SK-N-SH (cell line): Measurements from ENCODE around the gene MYLK3. TPM values are rescaled to one million over a fixed set of nuclear protein-coding genes. Genes with fewer than 3 reads are reported as not detected.

Experiments
- CTCF ChIA-PET: fragments of 300-600, 350-600 bp; formaldehyde crosslinking; extraction: SDS; loops from one replicate; lab custom pipeline; 2021; lab: Yijun Ruan, JAX
- POLR2A ChIA-PET: fragments of 350-600 bp; sonication (Branson Sonifier 250); formaldehyde crosslinking; extraction: SDS; loops from one replicate; lab custom pipeline; 2020; ENCODE audit warnings: antibody characterized with exemption, inconsistent platforms; lab: Yijun Ruan, JAX
- DNase-seq: peaks from one replicate; pipeline ENCODE4 v3.0.0; 2012
- H2AFZ ChIP-seq: fragments of 200-600 bp; sonication (generic); 2 replicates; pipeline ENCODE4 v1.8.1; 2016; ENCODE audit warnings: antibody characterized with exemption, mild to moderate bottlenecking, low read depth
- H3F3A ChIP-seq: fragments of 200-600 bp; sonication (generic); replicated peaks from 2 replicates; pipeline ENCODE3; 2016; ENCODE audit warnings: antibody characterized with exemption, mild to moderate bottlenecking; ENCODE audit not compliant: insufficient read depth
- H3K27ac ChIP-seq, 2 experiments: fragments of 200-500 bp in 1 of 2; fragments of 200-600 bp in 1 of 2; sonication (Bioruptor generic) in 1 of 2; sonication (generic), shearing (Covaris generic) in 1 of 2; 2 replicates each; pipeline versions ENCODE4 v1.5.1 to v1.6.1; 2014 to 2016; ENCODE audit warnings: low read depth in 2 of 2, inconsistent platforms in 1 of 2, low read length in 1 of 2, mild to moderate bottlenecking in 1 of 2, mixed read lengths in 1 of 2
- H3K27me3 ChIP-seq: fragments of 200-600 bp; sonication (generic), shearing (Covaris generic); 2 replicates; pipeline ENCODE4 v1.6.1; 2016; ENCODE audit warnings: mixed run types; ENCODE audit not compliant: insufficient read depth
- H3K36me3 ChIP-seq, 2 experiments: fragments of 200-500 bp in 1 of 2; fragments of 200-600 bp in 1 of 2; sonication (Bioruptor generic) in 1 of 2; sonication (generic) in 1 of 2; replicated peaks in 1 of 2; 2 replicates each; pipeline versions ENCODE3 to v1.5.1; 2014 to 2016; ENCODE audit warnings: low read length in 1 of 2, mild to moderate bottlenecking in 1 of 2; ENCODE audit not compliant: insufficient read depth in 2 of 2, control insufficient read depth in 1 of 2
- H3K4me1 ChIP-seq, 2 experiments: fragments of 200-500 bp in 1 of 2; fragments of 200-600 bp in 1 of 2; sonication (Bioruptor generic) in 1 of 2; sonication (generic), shearing (Covaris generic) in 1 of 2; 2 replicates each; pipeline versions ENCODE4 v1.5.1 to v1.6.1; 2014 to 2016; ENCODE audit warnings: low read depth in 1 of 2, low read length in 1 of 2, mixed run types in 1 of 2; ENCODE audit not compliant: insufficient read depth in 2 of 2, control insufficient read depth in 1 of 2
- H3K4me2 ChIP-seq: fragments of 200-600 bp; sonication (generic), shearing (Covaris generic); 2 replicates; pipeline ENCODE4 v1.6.1; 2017; ENCODE audit warnings: mixed run types
- H3K4me3 ChIP-seq, 2 experiments: fragments of 200-500 bp in 1 of 2; fragments of 200-600 bp in 1 of 2; sonication (Bioruptor generic) in 1 of 2; sonication (generic), shearing (Covaris generic) in 1 of 2; 2 replicates each; pipeline versions ENCODE4 v1.5.1 to v1.8.1; 2014 to 2016; ENCODE audit warnings: low read depth in 2 of 2, inconsistent platforms in 1 of 2, low read length in 1 of 2, mild to moderate bottlenecking in 1 of 2, mixed read lengths in 1 of 2, moderate library complexity in 1 of 2
- H3K79me2 ChIP-seq: fragments of 200-600 bp; sonication (generic); 2 replicates; pipeline ENCODE4 v1.8.1; 2017; ENCODE audit warnings: mild to moderate bottlenecking; ENCODE audit not compliant: insufficient read depth
- H3K9ac ChIP-seq: fragments of 200-600 bp; sonication (generic); 2 replicates; pipeline ENCODE4 v1.6.1; 2017; ENCODE audit warnings: mixed run types
- H3K9me2 ChIP-seq: fragments of 200-600 bp; sonication (generic); 2 replicates; pipeline ENCODE4 v1.6.1; 2017; ENCODE audit warnings: mixed run types
- H3K9me3 ChIP-seq: fragments of 200-600 bp; sonication (generic); 2 replicates; pipeline ENCODE4 v1.6.1; 2017; ENCODE audit warnings: mixed run types, mild to moderate bottlenecking, moderate library complexity
- H4K20me1 ChIP-seq: fragments of 200-600 bp; sonication (generic); 2 replicates; pipeline ENCODE4 v1.6.1; 2017; ENCODE audit warnings: mild to moderate bottlenecking, mixed run types; ENCODE audit not compliant: insufficient read depth
- EZH2phosphoT487 ChIP-seq: fragments of 200-600 bp; sonication (generic); IDR thresholded peaks from 2 replicates; pipeline ENCODE4 v1.6.1; 2017; ENCODE audit warnings: low read depth, mixed run types, mild to moderate bottlenecking, antibody characterized with exemption, moderate library complexity, borderline replicate concordance
- FOSL2 ChIP-seq: IDR thresholded peaks from 2 replicates; pipeline ENCODE4 v1.4.0; 2012; ENCODE audit warnings: low read depth, mild to moderate bottlenecking, moderate library complexity, borderline replicate concordance
- GABPA ChIP-seq: IDR thresholded peaks from 2 replicates; pipeline ENCODE4 v1.4.0; 2012; ENCODE audit warnings: low read depth, mild to moderate bottlenecking
- JUND ChIP-seq: IDR thresholded peaks from 2 replicates; pipeline ENCODE4 v1.4.0; 2012
- MEF2A ChIP-seq: IDR thresholded peaks from 2 replicates; pipeline ENCODE4 v1.4.0; 2012; ENCODE audit warnings: low read depth, borderline replicate concordance
- MXI1 ChIP-seq: IDR thresholded peaks from 2 replicates; pipeline ENCODE4 v1.6.1; 2012; ENCODE audit warnings: mild to moderate bottlenecking, low read depth, low read length, improper control_type of control experiment
- NFIC ChIP-seq: IDR thresholded peaks from 2 replicates; pipeline ENCODE4 v1.4.0; 2012; ENCODE audit warnings: borderline replicate concordance
- RAD21 ChIP-seq: IDR thresholded peaks from 2 replicates; pipeline ENCODE4 v1.6.1; 2012; ENCODE audit warnings: mild to moderate bottlenecking, low read length
- RXRA ChIP-seq: IDR thresholded peaks from 2 replicates; pipeline ENCODE4 v1.4.0; 2012; ENCODE audit warnings: low read depth, mild to moderate bottlenecking, borderline replicate concordance
- SMC3 ChIP-seq: IDR thresholded peaks from 2 replicates; pipeline ENCODE4 v1.6.1; 2012; ENCODE audit warnings: low read depth, low read length, improper control_type of control experiment
- TAF1 ChIP-seq: IDR thresholded peaks from 2 replicates; pipeline ENCODE4 v1.6.1; 2012; ENCODE audit warnings: low read depth, mild to moderate bottlenecking, low read length, moderate library complexity, borderline replicate concordance
- TCF12 ChIP-seq: IDR thresholded peaks from 2 replicates; pipeline ENCODE4 v1.4.0; 2012
- TEAD4 ChIP-seq: IDR thresholded peaks from 2 replicates; pipeline ENCODE4 v1.4.0; 2012; ENCODE audit warnings: mild to moderate bottlenecking, borderline replicate concordance; ENCODE audit not compliant: insufficient read depth
- YY1 ChIP-seq: IDR thresholded peaks from 2 replicates; pipeline ENCODE4 v1.4.0; 2012; ENCODE audit warnings: low read depth, mild to moderate bottlenecking
- WGBS: methylation state at CpG from one replicate; pipeline ENCODE4 v1.1.6; 2017; ENCODE audit warnings: low lambda C conversion rate; 5-methylcytosine and 5-hydroxymethylcytosine counted together
- polyA plus RNA-seq, 3 experiments: library from polyadenylated mRNA; depleted of rRNA; stranded (reverse); fragments of >200 nt; gene quantifications; 2 replicates each; pipeline ENCODE4 v1.2.3, GENCODE V29; 2012
- TF ChIP-seq, protein P1 (sequence below): IDR thresholded peaks from 2 replicates; pipeline ENCODE4 v1.4.0; 2012; ENCODE audit warnings: low read depth, borderline replicate concordance
- TF ChIP-seq, protein P2 (sequence below): IDR thresholded peaks from 2 replicates; pipeline ENCODE4 v1.4.0; 2012; ENCODE audit warnings: low read depth
- TF ChIP-seq, protein P3 (sequence below): fragments of 150-350 bp; IDR thresholded peaks from 2 replicates; pipeline ENCODE4 v1.6.1; 2016; ENCODE audit warnings: mild to moderate bottlenecking, low read depth, low read length
- TF ChIP-seq, protein P4 (sequence below): IDR thresholded peaks from 2 replicates; pipeline ENCODE4 v1.6.1; 2012; ENCODE audit warnings: mild to moderate bottlenecking, low read depth, low read length, moderate library complexity

MYLK3 gene
- polyA plus RNA-seq, 1 of the 3 experiments (the other 2 are of a cell fraction), result 0.05 TPM

DNA sequence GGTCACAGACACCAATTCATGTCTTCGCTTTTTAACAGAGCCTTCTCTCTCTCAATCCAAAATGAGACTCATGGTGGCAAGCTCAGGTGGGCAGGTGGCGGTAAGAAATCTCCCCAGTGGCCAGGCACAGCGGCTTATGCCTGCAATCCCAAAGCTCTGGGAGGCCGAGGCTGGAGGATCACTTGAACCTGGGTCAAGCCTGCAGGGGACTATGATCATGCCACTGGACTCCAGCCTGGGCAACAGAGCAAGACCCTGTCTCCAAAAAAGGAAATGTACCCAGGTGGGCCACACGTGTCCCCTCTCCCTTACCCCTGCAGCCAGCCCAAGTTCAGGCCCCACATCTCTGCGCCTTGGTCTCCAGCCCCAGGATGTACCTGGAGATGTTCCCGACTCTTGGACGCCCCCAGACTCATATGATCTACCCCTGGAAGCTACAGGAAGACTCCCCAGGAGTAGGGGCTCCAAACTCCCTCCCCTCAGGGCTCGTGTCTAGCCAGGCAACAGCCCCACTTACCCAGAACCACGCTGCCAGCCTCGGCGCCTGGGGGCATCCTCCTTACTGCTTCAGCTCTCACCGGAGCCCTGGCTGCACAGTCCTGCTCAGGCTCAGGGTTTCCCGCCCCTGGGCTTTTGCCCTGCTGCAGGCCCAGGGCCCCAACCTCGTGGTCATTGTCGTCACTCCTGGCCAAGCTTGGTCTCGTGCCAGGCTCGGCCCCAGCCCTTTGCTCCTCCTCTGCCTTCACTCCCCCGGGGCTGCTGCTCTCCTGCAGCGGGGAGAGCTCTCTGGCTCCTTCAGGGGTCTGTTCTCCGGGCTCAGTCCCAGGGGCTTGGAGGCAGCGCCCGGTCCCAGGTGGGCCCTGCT lies 16.2 kb downstream of the MYLK3 start:
- CTCF ChIA-PET, result interaction anchor here (0.9 to 1.4 kb wide), 4 partner anchors 9 to 58 kb away, joined by 3 read pairs; no protein-coding TSS in a partner anchor

DNA sequence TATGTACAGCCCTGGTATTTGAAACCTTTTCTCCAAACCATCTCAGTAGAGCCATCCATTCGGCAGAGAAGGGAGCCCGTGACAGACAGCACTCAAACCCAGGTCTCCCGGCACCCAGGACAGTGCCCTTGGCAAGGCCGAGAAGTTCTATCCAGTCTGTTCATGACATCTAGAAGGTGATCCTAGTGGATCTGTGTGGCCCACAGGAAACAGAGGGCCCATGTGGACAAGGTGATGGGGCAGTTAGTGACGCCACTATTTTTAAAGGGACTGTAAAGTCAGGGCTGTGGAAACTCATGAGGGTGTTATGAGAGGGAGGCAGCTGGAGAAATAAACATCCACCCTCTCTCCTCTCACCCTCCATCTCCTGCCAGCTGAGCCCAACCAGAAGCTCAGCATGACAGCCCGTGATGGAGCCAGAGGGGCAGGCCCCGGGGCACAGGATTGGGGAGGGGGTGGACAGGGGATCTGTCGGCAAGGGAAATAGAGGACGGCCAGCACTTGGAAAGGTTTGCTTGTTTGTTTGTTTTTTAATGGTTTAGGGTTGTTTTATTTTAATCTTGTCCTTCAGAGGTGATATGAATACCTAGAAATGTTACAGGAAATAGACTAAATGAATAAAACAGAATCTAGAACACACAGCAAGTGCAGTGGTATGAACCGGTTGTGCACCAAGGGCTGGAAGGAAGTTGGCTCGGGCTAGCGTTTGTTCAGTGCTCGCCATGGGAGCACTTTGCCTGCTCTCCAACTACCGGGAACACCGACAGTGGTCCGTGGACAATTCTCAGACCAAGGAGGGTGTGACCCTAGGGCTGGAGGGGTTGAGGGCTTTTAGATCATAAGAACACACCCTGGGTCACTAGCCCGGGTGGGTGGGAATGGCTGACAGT lies 17.1 kb downstream of the MYLK3 start:
- H4K20me1 ChIP-seq, result no peaks in the 10 kb centered on the region
- H3K79me2 ChIP-seq, result no peaks in the 10 kb centered on the region
- H3K9ac ChIP-seq, result no peak overlapping the region
- no peaks in the 10 kb centered on the region for H3K9me3 ChIP-seq
- no peaks in the 10 kb centered on the region for H3F3A ChIP-seq
- peaks cover 0 to 2% of the 10 kb centered on the region in 2 experiments; a peak in 1 of 4 replicates for H3K4me1 ChIP-seq
- no peak overlapping the region for H3K4me3 ChIP-seq
- TF ChIP-seq TAF1 (no peak), RXRA (no peak), MEF2A (no peak), TEAD4 (no peak), GABPA (no peak), YY1 (no peak), NFIC (no peak), MXI1 (no peak), RAD21 (no peak)
- TF ChIP-seq, protein P1, sequence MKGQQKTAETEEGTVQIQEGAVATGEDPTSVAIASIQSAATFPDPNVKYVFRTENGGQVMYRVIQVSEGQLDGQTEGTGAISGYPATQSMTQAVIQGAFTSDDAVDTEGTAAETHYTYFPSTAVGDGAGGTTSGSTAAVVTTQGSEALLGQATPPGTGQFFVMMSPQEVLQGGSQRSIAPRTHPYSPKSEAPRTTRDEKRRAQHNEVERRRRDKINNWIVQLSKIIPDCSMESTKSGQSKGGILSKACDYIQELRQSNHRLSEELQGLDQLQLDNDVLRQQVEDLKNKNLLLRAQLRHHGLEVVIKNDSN, result no peak
- TF ChIP-seq, protein P2, sequence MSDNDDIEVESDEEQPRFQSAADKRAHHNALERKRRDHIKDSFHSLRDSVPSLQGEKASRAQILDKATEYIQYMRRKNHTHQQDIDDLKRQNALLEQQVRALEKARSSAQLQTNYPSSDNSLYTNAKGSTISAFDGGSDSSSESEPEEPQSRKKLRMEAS, result no peak
- TF ChIP-seq, protein P3, sequence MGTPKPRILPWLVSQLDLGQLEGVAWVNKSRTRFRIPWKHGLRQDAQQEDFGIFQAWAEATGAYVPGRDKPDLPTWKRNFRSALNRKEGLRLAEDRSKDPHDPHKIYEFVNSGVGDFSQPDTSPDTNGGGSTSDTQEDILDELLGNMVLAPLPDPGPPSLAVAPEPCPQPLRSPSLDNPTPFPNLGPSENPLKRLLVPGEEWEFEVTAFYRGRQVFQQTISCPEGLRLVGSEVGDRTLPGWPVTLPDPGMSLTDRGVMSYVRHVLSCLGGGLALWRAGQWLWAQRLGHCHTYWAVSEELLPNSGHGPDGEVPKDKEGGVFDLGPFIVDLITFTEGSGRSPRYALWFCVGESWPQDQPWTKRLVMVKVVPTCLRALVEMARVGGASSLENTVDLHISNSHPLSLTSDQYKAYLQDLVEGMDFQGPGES, result no peak
- no peak overlapping the region for H3K4me2 ChIP-seq
- no peak overlapping the region for H2AFZ ChIP-seq
- no peaks in the 10 kb centered on the region for H3K27me3 ChIP-seq
- CTCF ChIA-PET, result no interaction called here
- no peak for DNase-seq
- POLR2A ChIA-PET, result no interaction called here
- no peaks in the 10 kb centered on the region for H3K9me2 ChIP-seq
- WGBS, result 70% methylated on average over 15 of the region's 17 CpGs
- no peak overlapping the region for H3K27ac ChIP-seq
- H3K36me3 ChIP-seq, result no peaks in the 10 kb centered on the region

More for the DNA sequence above, 16.2 kb downstream of the MYLK3 start:
- POLR2A ChIA-PET, result no interaction called here
- H3K36me3 ChIP-seq, result no peaks in the 10 kb centered on the region
- no peak overlapping the region for H3K4me3 ChIP-seq
- no peak for DNase-seq
- no peak overlapping the region for H2AFZ ChIP-seq
- no peaks in the 10 kb centered on the region for H4K20me1 ChIP-seq
- H3K4me1 ChIP-seq, result peaks cover 0 to 2% of the 10 kb centered on the region in 2 experiments; a peak in 1 of 4 replicates
- no peaks in the 10 kb centered on the region for H3K27me3 ChIP-seq
- no peak overlapping the region for H3K27ac ChIP-seq
- H3K79me2 ChIP-seq, result no peaks in the 10 kb centered on the region
- WGBS, result 52% methylated on average over 20 of the region's 23 CpGs
- no peak overlapping the region for H3K9ac ChIP-seq
- H3K4me2 ChIP-seq, result no peak overlapping the region
- no peak for TF ChIP-seq SMC3
- TF ChIP-seq JUND, result no peak
- no peak for TF ChIP-seq EZH2phosphoT487
- TF ChIP-seq, protein P4, sequence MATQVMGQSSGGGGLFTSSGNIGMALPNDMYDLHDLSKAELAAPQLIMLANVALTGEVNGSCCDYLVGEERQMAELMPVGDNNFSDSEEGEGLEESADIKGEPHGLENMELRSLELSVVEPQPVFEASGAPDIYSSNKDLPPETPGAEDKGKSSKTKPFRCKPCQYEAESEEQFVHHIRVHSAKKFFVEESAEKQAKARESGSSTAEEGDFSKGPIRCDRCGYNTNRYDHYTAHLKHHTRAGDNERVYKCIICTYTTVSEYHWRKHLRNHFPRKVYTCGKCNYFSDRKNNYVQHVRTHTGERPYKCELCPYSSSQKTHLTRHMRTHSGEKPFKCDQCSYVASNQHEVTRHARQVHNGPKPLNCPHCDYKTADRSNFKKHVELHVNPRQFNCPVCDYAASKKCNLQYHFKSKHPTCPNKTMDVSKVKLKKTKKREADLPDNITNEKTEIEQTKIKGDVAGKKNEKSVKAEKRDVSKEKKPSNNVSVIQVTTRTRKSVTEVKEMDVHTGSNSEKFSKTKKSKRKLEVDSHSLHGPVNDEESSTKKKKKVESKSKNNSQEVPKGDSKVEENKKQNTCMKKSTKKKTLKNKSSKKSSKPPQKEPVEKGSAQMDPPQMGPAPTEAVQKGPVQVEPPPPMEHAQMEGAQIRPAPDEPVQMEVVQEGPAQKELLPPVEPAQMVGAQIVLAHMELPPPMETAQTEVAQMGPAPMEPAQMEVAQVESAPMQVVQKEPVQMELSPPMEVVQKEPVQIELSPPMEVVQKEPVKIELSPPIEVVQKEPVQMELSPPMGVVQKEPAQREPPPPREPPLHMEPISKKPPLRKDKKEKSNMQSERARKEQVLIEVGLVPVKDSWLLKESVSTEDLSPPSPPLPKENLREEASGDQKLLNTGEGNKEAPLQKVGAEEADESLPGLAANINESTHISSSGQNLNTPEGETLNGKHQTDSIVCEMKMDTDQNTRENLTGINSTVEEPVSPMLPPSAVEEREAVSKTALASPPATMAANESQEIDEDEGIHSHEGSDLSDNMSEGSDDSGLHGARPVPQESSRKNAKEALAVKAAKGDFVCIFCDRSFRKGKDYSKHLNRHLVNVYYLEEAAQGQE, result no peak
- TF ChIP-seq YY1, result no peak
- TF ChIP-seq NFIC, result no peak
- TF ChIP-seq FOSL2, result no peak
- TF ChIP-seq TCF12, result no peak
- no peak for TF ChIP-seq GABPA
- H3F3A ChIP-seq, result no peaks in the 10 kb centered on the region
- no peaks in the 10 kb centered on the region for H3K9me3 ChIP-seq
- H3K9me2 ChIP-seq, result no peaks in the 10 kb centered on the region
